ENCODE measurements around the gene ATG7. TPM values are rescaled to one million over a fixed set of nuclear protein-coding genes. Genes with fewer than 3 reads are reported as not detected.

ATG7 gene
- total RNA-seq, 1 donor from 2014 or later = 55.0 TPM

DNA sequence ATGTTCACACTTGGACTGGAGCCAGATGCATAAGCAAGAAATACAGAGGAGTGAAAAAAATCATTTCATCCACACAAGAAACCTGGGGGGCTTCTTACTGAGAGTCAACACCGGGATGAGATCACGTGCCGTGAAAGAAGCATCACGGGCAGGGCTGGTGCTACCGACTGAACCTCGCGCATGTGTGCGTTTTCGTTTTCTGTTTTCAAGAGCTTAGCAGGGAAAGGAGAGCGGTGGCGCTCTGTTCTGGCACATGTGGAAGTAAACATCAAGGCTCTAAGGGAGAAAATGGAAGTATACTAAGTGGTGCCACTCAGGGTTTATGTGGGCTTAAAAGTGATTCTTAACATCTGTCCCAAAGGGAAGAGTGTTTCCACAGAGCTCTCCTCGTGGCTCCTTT is 315.6 kb downstream of the ATG7 start:
- Histone ChIP-seq H3K4me3 (no peak overlapping the region), H3K36me3 (no peaks in the 10 kb centered on the region), H3K27me3 (no peaks in the 10 kb centered on the region), H3K9me3 (no peaks in the 10 kb centered on the region), H3K4me1 (peaks cover 96% of the 10 kb centered on the region), H3K27ac (no peak overlapping the region)
- DNase-seq (ENCODE audit: extremely low spot score in 2 of 2) = peak in 1 of 2 donors; percentile 76
- TF ChIP-seq, protein P1, sequence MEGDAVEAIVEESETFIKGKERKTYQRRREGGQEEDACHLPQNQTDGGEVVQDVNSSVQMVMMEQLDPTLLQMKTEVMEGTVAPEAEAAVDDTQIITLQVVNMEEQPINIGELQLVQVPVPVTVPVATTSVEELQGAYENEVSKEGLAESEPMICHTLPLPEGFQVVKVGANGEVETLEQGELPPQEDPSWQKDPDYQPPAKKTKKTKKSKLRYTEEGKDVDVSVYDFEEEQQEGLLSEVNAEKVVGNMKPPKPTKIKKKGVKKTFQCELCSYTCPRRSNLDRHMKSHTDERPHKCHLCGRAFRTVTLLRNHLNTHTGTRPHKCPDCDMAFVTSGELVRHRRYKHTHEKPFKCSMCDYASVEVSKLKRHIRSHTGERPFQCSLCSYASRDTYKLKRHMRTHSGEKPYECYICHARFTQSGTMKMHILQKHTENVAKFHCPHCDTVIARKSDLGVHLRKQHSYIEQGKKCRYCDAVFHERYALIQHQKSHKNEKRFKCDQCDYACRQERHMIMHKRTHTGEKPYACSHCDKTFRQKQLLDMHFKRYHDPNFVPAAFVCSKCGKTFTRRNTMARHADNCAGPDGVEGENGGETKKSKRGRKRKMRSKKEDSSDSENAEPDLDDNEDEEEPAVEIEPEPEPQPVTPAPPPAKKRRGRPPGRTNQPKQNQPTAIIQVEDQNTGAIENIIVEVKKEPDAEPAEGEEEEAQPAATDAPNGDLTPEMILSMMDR (IDR thresholded peaks at IDR 0.05) = no peak
- no peak for TF ChIP-seq POLR2AphosphoS5 (IDR thresholded peaks at IDR 0.05; ENCODE audit: insufficient read depth in 1 of 2, low read depth in 1 of 2)
- no peak for TF ChIP-seq POLR2A (IDR thresholded peaks at IDR 0.05)
- intact Hi-C loops (cut with DNase I) = no loop called here

DNA sequence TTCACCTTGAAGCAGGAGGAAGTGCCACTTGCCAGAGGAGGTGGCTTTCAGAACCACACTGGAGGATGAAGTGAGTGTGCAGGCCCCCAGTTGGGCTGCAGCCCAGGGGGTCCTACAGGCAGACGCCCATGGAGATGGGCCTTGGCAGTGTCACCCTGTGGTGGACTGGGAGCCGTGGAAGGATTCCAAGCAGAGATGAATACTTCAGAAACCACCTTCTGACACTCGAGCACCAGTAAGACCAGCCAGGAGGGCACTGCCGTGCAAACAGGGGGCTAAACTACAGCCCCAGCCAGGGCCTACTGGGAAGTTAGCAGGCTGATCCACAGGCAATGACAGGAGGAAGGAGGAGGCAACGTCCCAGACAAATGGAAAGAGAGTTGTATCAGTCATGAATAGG is 316.1 kb downstream of the ATG7 start:
- H3K27me3 ChIP-seq = no peaks in the 10 kb centered on the region
- peaks cover 96% of the 10 kb centered on the region for H3K4me1 ChIP-seq
- no peak for TF ChIP-seq POLR2A (IDR thresholded peaks at IDR 0.05)
- TF ChIP-seq, protein P1 (IDR thresholded peaks at IDR 0.05) = no peak
- no peak for TF ChIP-seq POLR2AphosphoS5 (IDR thresholded peaks at IDR 0.05; ENCODE audit: insufficient read depth in 1 of 2, low read depth in 1 of 2)
- no peak overlapping the region for H3K4me3 ChIP-seq
- DNase-seq (ENCODE audit: extremely low spot score in 2 of 2) = no peak
- H3K9me3 ChIP-seq = no peaks in the 10 kb centered on the region
- H3K36me3 ChIP-seq = no peaks in the 10 kb centered on the region
- intact Hi-C loops (cut with DNase I) = no loop called here
- peak overlapping the region; percentile 11 for H3K27ac ChIP-seq

DNA sequence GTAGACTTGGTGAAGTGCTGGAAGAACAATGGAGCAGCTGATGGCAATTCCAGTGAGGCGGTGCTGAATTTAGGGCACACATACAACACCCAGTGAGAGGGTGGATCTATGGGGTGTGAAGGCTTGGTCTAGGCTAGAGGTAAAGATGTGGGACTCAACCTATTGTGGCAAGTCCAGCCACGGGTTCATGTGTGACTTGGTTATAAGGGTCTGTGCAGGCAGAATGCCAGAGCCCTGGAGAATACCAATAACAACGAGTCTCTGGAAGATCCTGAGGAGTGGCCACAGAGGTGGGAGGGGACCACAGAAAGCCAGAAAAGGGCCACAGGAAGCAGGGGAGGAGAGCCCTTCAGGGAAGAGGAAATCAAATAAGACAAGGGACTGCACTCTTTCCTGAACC is 316.6 kb downstream of the ATG7 start:
- intact Hi-C loops (cut with DNase I) = no loop called here
- no peaks in the 10 kb centered on the region for H3K36me3 ChIP-seq
- peak in 1 of 2 donors; percentile 80 for DNase-seq (ENCODE audit: extremely low spot score in 2 of 2)
- H3K4me3 ChIP-seq = no peak overlapping the region
- no peaks in the 10 kb centered on the region for H3K9me3 ChIP-seq
- peaks cover 96% of the 10 kb centered on the region for H3K4me1 ChIP-seq
- no peaks in the 10 kb centered on the region for H3K27me3 ChIP-seq
- TF ChIP-seq POLR2AphosphoS5 (IDR thresholded peaks at IDR 0.05; ENCODE audit: insufficient read depth in 1 of 2, low read depth in 1 of 2) = no peak
- TF ChIP-seq, protein P1 (IDR thresholded peaks at IDR 0.05) = no peak
- TF ChIP-seq POLR2A (IDR thresholded peaks at IDR 0.05) = no peak
- peak overlapping the region; percentile 11 for H3K27ac ChIP-seq

DNA sequence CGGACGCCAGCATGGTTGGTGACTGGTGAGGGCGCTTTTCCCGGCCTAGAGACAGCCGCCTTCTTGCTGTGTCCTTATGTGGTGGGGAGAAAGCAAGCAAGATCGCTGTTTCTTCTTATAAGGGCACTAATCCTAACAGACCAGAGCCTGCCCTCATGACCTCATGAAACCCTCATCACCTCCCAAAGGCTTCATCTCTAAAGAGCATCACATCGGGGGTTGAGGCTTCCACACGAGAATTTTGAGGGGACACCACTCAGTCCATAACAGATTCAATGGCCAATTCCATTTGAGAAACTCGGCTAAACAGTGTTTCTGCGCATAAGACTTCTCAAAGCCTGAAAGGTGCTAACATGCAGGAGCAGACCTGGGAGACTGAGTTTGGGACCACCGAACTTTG is 317.5 kb downstream of the ATG7 start:
- H3K27ac ChIP-seq = peak overlapping the region; percentile 88
- TF ChIP-seq, protein P1 (IDR thresholded peaks at IDR 0.05) = no peak
- TF ChIP-seq POLR2AphosphoS5 (IDR thresholded peaks at IDR 0.05; ENCODE audit: insufficient read depth in 1 of 2, low read depth in 1 of 2) (no peak), POLR2A (IDR thresholded peaks at IDR 0.05) (no peak)
- peaks cover 89% of the 10 kb centered on the region for H3K4me1 ChIP-seq
- peak in 1 of 2 donors; percentile 64 for DNase-seq (ENCODE audit: extremely low spot score in 2 of 2)
- no peaks in the 10 kb centered on the region for H3K9me3 ChIP-seq
- no peaks in the 10 kb centered on the region for H3K36me3 ChIP-seq
- no peaks in the 10 kb centered on the region for H3K27me3 ChIP-seq
- no peak overlapping the region for H3K4me3 ChIP-seq
- intact Hi-C loops (cut with DNase I) = no loop called here

DNA sequence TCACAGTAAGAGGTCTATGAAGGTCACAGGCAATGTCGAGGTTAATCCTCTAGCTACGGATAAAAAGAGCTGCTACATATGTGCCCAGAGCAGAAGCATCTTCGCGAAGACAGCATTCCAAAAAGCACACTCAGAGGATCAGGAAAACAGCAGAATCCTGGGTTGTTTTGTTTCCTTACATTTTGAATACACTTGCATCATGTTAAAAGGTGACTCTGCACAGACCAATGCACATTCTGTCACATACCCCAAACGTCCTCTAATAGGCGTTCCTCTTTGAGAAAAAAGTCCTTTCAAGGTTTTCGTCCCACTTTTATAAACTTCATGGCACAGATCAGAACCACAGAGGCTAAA is 318.8 kb downstream of the ATG7 start:
- H3K4me1 ChIP-seq = peaks cover 80% of the 10 kb centered on the region
- no peak for DNase-seq (ENCODE audit: extremely low spot score in 2 of 2)
- no peaks in the 10 kb centered on the region for H3K36me3 ChIP-seq
- peak overlapping the region; percentile 88 for H3K27ac ChIP-seq
- no peaks in the 10 kb centered on the region for H3K27me3 ChIP-seq
- TF ChIP-seq POLR2A (IDR thresholded peaks at IDR 0.05) (no peak), POLR2AphosphoS5 (IDR thresholded peaks at IDR 0.05; ENCODE audit: insufficient read depth in 1 of 2, low read depth in 1 of 2) (no peak)
- TF ChIP-seq, protein P1 (IDR thresholded peaks at IDR 0.05) = no peak
- peak overlapping the region in 1 of 2 donors; percentile 5 for H3K4me3 ChIP-seq
- no peaks in the 10 kb centered on the region for H3K9me3 ChIP-seq
- intact Hi-C loops (cut with DNase I) = no loop called here

Data from vagina (tissue), 2 donors.